ENCODE data around the gene PCCA. TPM values are rescaled to one million over a fixed set of nuclear protein-coding genes. Genes with fewer than 3 reads are reported as not detected.
A peak's percentile ranks its signal among the peaks of the same experiment; 100 is the strongest.
"Not testable (repeated sequence)": the region's sequence is repeated elsewhere in the genome, so short reads cannot be mapped to it uniquely, and the experiment has no call there.

Gene PCCA
- total and polyA plus RNA-seq, 2 experiments from 2014 or later = 29.8 to 59.2 TPM

GRCh38 chr13:100156788-100157187 is 67.9 kb downstream of the PCCA start:
- Histone ChIP-seq H3K27ac (no peak overlapping the region), H3K4me3 (no peak overlapping the region), H3K9me3 (ENCODE audit: low read depth) (no peaks in the 10 kb centered on the region), H3K36me3 (peaks cover 18% of the 10 kb centered on the region), H3K27me3 (no peaks in the 10 kb centered on the region), H3K4me1 (ENCODE audit: low read depth) (no peaks in the 10 kb centered on the region)
- no peak for TF ChIP-seq CTCF (IDR thresholded peaks at IDR 0.05; ENCODE audit: low read depth, low read length)
- peak in 1 of 2 donors; percentile 35 for DNase-seq (ENCODE audit: low read depth in 1 of 2, low spot score in 1 of 2)

- Histone ChIP-seq H3K4me3 (no peak overlapping the region), H3K36me3 (peaks cover 18% of the 10 kb centered on the region)
These were observed 69.7 kb downstream of the PCCA start for GRCh38 chr13:100158569-100158968.

DNA sequence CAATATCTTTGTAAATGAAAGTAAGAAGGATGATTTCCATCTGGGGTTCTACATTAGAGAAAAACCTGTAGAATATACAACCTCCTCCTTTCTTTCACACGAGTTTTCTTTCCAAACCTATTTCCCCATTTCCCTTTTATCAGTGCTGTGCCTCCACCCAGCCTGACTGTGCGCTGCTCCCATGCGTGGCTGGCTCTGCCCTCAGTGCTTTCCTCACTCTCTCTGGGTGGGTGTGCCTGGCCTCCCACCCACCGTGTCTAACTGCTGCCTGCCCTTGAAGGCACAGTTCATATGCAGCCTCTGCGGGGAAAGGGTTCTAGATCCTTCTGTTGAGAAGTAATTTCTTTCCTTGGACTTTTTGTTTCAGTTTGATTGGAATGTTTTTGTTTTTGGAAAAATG is 70.7 kb downstream of the PCCA start:
- H3K27me3 ChIP-seq = no peaks in the 10 kb centered on the region
- no peaks in the 10 kb centered on the region for H3K4me1 ChIP-seq (ENCODE audit: low read depth)
- peaks cover 18% of the 10 kb centered on the region for H3K36me3 ChIP-seq

More at GRCh38 chr13:100158569-100158968, 69.7 kb downstream of the PCCA start:
- no peak for DNase-seq (ENCODE audit: low read depth in 1 of 2, low spot score in 1 of 2)
- no peak for TF ChIP-seq CTCF (IDR thresholded peaks at IDR 0.05; ENCODE audit: low read depth, low read length)
- H3K9me3 ChIP-seq (ENCODE audit: low read depth) = no peaks in the 10 kb centered on the region
- H3K27me3 ChIP-seq = no peaks in the 10 kb centered on the region
- H3K27ac ChIP-seq = no peak overlapping the region
- no peaks in the 10 kb centered on the region for H3K4me1 ChIP-seq (ENCODE audit: low read depth)

GRCh38 chr13:100160450-100160849 is 71.6 kb downstream of the PCCA start:
- no peak for DNase-seq (ENCODE audit: low read depth in 1 of 2, low spot score in 1 of 2)
- H3K4me3 ChIP-seq = no peak overlapping the region
- peaks cover 12% of the 10 kb centered on the region for H3K36me3 ChIP-seq
- no peak overlapping the region for H3K27ac ChIP-seq
- TF ChIP-seq CTCF (IDR thresholded peaks at IDR 0.05; ENCODE audit: low read depth, low read length) = no peak
- H3K27me3 ChIP-seq = no peaks in the 10 kb centered on the region
- H3K9me3 ChIP-seq (ENCODE audit: low read depth) = no peaks in the 10 kb centered on the region
- H3K4me1 ChIP-seq (ENCODE audit: low read depth) = no peaks in the 10 kb centered on the region

More for the DNA sequence above, 70.7 kb downstream of the PCCA start:
- DNase-seq (ENCODE audit: low read depth in 1 of 2, low spot score in 1 of 2) = no peak
- TF ChIP-seq CTCF (IDR thresholded peaks at IDR 0.05; ENCODE audit: low read depth, low read length) = no peak
- H3K4me3 ChIP-seq = no peak overlapping the region
- no peak overlapping the region for H3K27ac ChIP-seq
- H3K9me3 ChIP-seq (ENCODE audit: low read depth) = no peaks in the 10 kb centered on the region

DNA sequence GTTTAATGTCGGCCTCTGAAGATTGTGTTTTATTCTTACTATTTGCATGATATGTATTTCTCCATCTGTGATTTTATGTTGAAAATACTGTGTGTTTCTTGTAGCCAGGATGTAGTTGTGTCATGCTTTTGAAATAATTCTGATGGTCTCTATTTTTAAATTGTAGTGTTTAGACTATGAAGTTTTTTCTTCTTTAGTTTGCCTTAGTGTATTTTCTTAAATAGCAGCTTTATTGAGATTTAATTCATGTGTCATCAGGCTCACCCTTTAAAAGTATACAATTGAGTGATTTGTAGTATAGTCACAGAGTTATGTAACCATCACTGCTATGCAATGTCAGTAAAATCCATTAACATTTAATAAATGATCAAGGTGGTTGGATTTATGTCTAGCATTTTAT is 74.5 kb downstream of the PCCA start:
- Histone ChIP-seq H3K9me3 (ENCODE audit: low read depth) (no peaks in the 10 kb centered on the region), H3K27me3 (no peaks in the 10 kb centered on the region), H3K4me1 (ENCODE audit: low read depth) (no peaks in the 10 kb centered on the region), H3K36me3 (no peaks in the 10 kb centered on the region), H3K27ac (no peak overlapping the region), H3K4me3 (no peak overlapping the region)
- TF ChIP-seq CTCF (IDR thresholded peaks at IDR 0.05; ENCODE audit: low read depth, low read length) = no peak
- DNase-seq (ENCODE audit: low read depth in 1 of 2, low spot score in 1 of 2) = no peak

DNA sequence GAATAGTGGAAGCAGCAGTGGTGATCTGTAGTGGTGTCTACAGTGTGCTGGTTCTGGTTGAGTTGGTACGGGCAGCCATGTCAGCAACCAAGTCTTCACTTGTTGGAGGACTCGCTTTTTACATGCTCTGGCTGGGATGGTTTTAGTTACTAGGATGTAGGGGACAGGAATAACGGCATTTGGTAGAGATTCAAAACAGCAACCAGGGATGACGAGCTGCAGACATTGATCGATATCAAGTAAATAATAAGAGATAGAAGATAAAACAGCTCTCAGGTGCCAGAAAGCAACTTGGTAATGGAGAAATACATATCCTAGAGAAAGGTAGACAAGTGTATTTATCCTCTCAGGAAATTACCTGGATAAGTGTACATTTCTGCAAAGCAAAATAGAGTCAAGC is 84.3 kb downstream of the PCCA start:
- peaks cover 36% of the 10 kb centered on the region for H3K4me1 ChIP-seq (ENCODE audit: low read depth)
- no peak overlapping the region for H3K4me3 ChIP-seq
- H3K9me3 ChIP-seq (ENCODE audit: low read depth) = no peaks in the 10 kb centered on the region
- no peaks in the 10 kb centered on the region for H3K27me3 ChIP-seq
- no peak for TF ChIP-seq CTCF (IDR thresholded peaks at IDR 0.05; ENCODE audit: low read depth, low read length)
- H3K36me3 ChIP-seq = no peaks in the 10 kb centered on the region
- no peak overlapping the region for H3K27ac ChIP-seq
- no peak for DNase-seq (ENCODE audit: low read depth in 1 of 2, low spot score in 1 of 2)

- H3K4me1 ChIP-seq (ENCODE audit: low read depth) = peaks cover 39% of the 10 kb centered on the region
These were observed 85.6 kb downstream of the PCCA start for GRCh38 chr13:100174455-100174854.

More at GRCh38 chr13:100174455-100174854, 85.6 kb downstream of the PCCA start:
- DNase-seq (ENCODE audit: low read depth in 1 of 2, low spot score in 1 of 2); H3K27ac ChIP-seq; H3K27me3 ChIP-seq; H3K4me3 ChIP-seq; H3K36me3 ChIP-seq; H3K9me3 ChIP-seq (ENCODE audit: low read depth): not testable (repeated sequence)

Measured in cardiac muscle cell (in vitro differentiated cells and primary cell).